SK-N-SH treated with all-trans-retinoic acid at 6 μM for 48 hours (cell line): ENCODE results near the gene DDX25.

Source experiments
- ATAC-seq: fragments of 200-7000 bp; cut with Tn5 transposase; 3 replicates; pipeline ENCODE4 v1.9.1; 2020; ENCODE audit warnings: mild to moderate bottlenecking, moderate library complexity
- ARNTL ChIP-seq: fragments of 450-650 bp; formaldehyde crosslinking; IDR thresholded peaks from 2 replicates; pipeline ENCODE4 v1.5.0; 2020; ENCODE audit warnings: low read depth, mild to moderate bottlenecking, moderate library complexity, borderline replicate concordance
- BACH2 ChIP-seq: fragments of 250-450 bp; sonication (Bioruptor Pico); IDR thresholded peaks from 2 replicates; pipeline ENCODE4 v1.9.0; 2021; ENCODE audit warnings: mild to moderate bottlenecking, borderline replicate concordance
- CSDC2 ChIP-seq: fragments of 250-450 bp; sonication (Bioruptor Pico); IDR thresholded peaks from 2 replicates; pipeline ENCODE4 v1.5.0; 2020; ENCODE audit warnings: mild to moderate bottlenecking, moderate library complexity
- ESRRG ChIP-seq: fragments of 250-450 bp; sonication (Bioruptor Pico); IDR thresholded peaks from 2 replicates; pipeline ENCODE4 v1.6.1; 2021; ENCODE audit warnings: mild to moderate bottlenecking
- OSR1 ChIP-seq: fragments of 250-450 bp; sonication (Bioruptor Pico); IDR thresholded peaks from 2 replicates; pipeline ENCODE4 v1.8.0; 2022; ENCODE audit warnings: moderate library complexity, mild to moderate bottlenecking, inconsistent platforms
- PPARA ChIP-seq: fragments of 250-450 bp; sonication (Bioruptor Pico); IDR thresholded peaks from 2 replicates; pipeline ENCODE4 v1.5.0; 2020; ENCODE audit warnings: mild to moderate bottlenecking, borderline replicate concordance
- RARB ChIP-seq: fragments of 250-450 bp; sonication (Bioruptor Pico); IDR thresholded peaks from 2 replicates; pipeline ENCODE4 v1.8.0; 2021; ENCODE audit warnings: mild to moderate bottlenecking, moderate library complexity
- SNAI2 ChIP-seq: fragments of 250-450 bp; sonication (Bioruptor Pico); IDR thresholded peaks from 2 replicates; pipeline ENCODE4 v1.5.0; 2020; ENCODE audit warnings: mild to moderate bottlenecking, moderate library complexity
- TCF4 ChIP-seq: fragments of 250-450 bp; sonication (Bioruptor Pico); IDR thresholded peaks from 2 replicates; pipeline ENCODE4 v1.8.0; 2021; ENCODE audit warnings: mild to moderate bottlenecking, moderate library complexity, borderline replicate concordance
- TOX ChIP-seq: fragments of 250-450 bp; sonication (Bioruptor Pico); IDR thresholded peaks from 2 replicates; pipeline ENCODE4 v1.8.0; 2021; ENCODE audit warnings: mild to moderate bottlenecking, moderate library complexity, borderline replicate concordance
- ZC3H10 ChIP-seq: fragments of 250-450 bp; sonication (Bioruptor Pico); IDR thresholded peaks from 2 replicates; pipeline ENCODE4 v1.5.1; 2021; ENCODE audit warnings: mild to moderate bottlenecking, moderate library complexity
- ZFP3 ChIP-seq: fragments of 250-450 bp; sonication (Bioruptor Pico); IDR thresholded peaks from 2 replicates; pipeline ENCODE4 v1.5.0; 2020; ENCODE audit warnings: mild to moderate bottlenecking, moderate library complexity
- ZFP30 ChIP-seq: fragments of 450-650 bp; formaldehyde crosslinking; IDR thresholded peaks from 2 replicates; pipeline ENCODE4 v1.5.0; 2022; ENCODE audit warnings: mild to moderate bottlenecking, moderate library complexity
- ZNF565 ChIP-seq: fragments of 450-650 bp; formaldehyde crosslinking; conservative IDR thresholded peaks from 2 replicates; pipeline ENCODE4 v1.5.0; 2020; ENCODE audit warnings: low read depth, mild to moderate bottlenecking, moderate library complexity
- ZNF70 ChIP-seq: fragments of 450-650 bp; formaldehyde crosslinking; IDR thresholded peaks from 2 replicates; pipeline ENCODE4 v1.5.0; 2020; ENCODE audit warnings: mild to moderate bottlenecking, moderate library complexity
- ZNF8 ChIP-seq: fragments of 450-650 bp; formaldehyde crosslinking; IDR thresholded peaks from 2 replicates; pipeline ENCODE4 v1.5.0; 2020; ENCODE audit warnings: mild to moderate bottlenecking, moderate library complexity
- TF ChIP-seq, protein P1 (sequence below): fragments of 250-450 bp; sonication (Bioruptor Pico); IDR thresholded peaks from 2 replicates; pipeline ENCODE4 v1.5.1; 2020; ENCODE audit warnings: low read depth, mild to moderate bottlenecking, moderate library complexity
- TF ChIP-seq, protein P2 (sequence below): fragments of 250-450 bp; sonication (Bioruptor Pico); IDR thresholded peaks from 2 replicates; pipeline ENCODE4 v1.8.0; 2021; ENCODE audit warnings: low read depth, mild to moderate bottlenecking, moderate library complexity, borderline replicate concordance
- TF ChIP-seq, protein P3 (sequence below): fragments of 250-450 bp; sonication (Bioruptor Pico); IDR thresholded peaks from 2 replicates; pipeline ENCODE4 v1.5.1; 2021; ENCODE audit warnings: mild to moderate bottlenecking, moderate library complexity
- TF ChIP-seq, protein P4 (sequence below): fragments of 250-450 bp; sonication (Bioruptor Pico); IDR thresholded peaks from 2 replicates; pipeline ENCODE4 v1.5.0; 2020; ENCODE audit warnings: mild to moderate bottlenecking, moderate library complexity

Gene DDX25

DNA sequence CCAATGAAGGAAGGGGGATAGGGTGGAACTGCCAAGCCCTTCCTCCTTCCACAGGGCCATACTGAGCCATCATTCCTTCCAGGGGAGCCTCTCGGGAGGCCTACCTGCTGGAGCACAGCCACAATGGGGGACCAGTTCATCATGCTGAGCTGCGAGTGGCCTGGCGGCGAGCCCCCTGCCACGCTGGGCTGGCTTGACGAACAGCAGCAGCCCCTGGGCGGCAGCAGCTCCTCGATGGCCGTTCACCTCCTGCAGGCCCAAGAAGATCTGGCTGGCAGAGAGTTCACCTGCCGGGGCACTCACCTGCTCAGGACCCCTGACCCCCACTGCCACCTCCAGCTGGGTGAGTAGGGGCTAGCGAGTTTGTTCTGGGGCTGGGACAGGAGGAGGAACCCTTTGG is 47.4 kb downstream of the DDX25 start:
- peak; percentile 55 for ATAC-seq
- TF ChIP-seq TCF4 (CRISPR knock-in tag) (no peak), TOX (no peak), SNAI2 (CRISPR knock-in tag) (no peak), CSDC2 (no peak), RARB (CRISPR knock-in tag) (no peak), PPARA (CRISPR knock-in tag) (no peak)
- TF ChIP-seq, protein P1, sequence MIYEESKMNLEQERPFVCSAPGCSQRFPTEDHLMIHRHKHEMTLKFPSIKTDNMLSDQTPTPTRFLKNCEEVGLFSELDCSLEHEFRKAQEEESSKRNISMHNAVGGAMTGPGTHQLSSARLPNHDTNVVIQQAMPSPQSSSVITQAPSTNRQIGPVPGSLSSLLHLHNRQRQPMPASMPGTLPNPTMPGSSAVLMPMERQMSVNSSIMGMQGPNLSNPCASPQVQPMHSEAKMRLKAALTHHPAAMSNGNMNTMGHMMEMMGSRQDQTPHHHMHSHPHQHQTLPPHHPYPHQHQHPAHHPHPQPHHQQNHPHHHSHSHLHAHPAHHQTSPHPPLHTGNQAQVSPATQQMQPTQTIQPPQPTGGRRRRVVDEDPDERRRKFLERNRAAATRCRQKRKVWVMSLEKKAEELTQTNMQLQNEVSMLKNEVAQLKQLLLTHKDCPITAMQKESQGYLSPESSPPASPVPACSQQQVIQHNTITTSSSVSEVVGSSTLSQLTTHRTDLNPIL (CRISPR knock-in tag): no peak

DNA sequence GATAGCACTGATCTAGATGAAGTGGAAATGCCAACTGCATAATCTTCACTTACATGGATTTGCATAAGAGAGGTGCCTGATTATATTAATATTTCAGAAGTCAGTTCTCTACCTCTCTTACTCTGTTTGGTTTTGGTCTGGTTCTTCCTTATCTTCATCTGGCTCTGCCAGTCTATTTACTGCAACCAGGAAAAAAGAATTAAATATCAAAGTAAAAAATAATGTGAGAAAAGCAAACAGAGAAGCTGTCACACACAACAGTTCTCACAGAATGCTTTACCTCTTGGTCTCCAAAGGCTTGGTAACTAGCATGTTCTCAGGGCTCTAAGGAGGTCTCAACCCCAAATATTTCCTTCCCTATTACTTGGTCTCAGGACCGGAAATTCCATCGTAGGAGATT is 48.3 kb downstream of the DDX25 start:
- ATAC-seq: no peak
- no peak for TF ChIP-seq OSR1
- TF ChIP-seq ZFP3 (CRISPR knock-in tag): no peak
- TF ChIP-seq, all 23 proteins: peak for 0

DNA sequence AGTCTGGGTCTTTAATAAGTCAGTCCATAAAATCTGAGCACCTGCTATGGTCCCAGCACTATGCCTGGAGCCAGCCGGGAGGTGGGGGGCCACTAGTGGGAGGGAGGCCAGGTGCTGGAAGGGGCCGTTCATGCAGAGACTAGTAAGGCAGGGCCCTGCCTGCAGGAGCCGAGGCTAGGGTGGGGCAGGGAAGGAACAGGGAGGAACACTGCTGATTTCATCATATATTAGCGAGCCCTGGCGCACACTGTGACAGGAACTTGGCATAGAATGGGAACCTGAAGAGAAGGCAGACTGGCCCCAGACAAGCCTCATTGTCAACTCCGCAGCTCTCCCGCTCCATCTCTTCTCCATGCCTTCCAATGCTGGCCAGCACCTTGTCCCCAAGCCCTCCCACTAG is 48.7 kb downstream of the DDX25 start:
- no peak for TF ChIP-seq ZNF8 (CRISPR knock-in tag)
- TF ChIP-seq ZFP30 (CRISPR knock-in tag): no peak
- ATAC-seq: peak; percentile 6; the same call in 1 of the 3 replicates

DNA sequence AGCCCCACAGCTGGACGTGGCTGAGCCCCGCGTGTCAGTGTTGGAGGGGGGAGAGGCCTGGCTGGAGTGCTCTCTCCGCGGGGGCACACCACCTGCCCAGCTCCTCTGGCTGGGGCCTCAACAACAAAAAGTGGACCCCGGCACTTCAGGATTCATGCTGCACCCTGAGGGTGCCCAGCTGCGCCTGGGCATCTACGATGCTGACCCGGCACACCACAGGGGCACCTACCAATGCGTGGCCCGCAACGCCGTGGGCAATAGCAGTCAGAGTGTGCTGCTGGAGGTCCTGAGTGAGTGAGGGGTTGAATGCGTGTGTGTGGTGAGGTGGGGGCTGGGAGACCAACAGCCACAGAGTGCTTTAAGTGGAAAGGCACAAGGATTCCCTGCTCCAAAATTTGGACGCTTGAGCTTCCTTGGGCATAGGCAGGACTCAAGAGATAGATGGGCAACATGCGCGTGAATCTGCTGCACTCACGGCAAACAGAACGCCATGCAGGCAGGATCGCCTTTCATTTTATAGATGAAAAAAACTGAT is 49.2 kb downstream of the DDX25 start:
- ATAC-seq: no peak
- TF ChIP-seq BACH2 (no peak), ESRRG (CRISPR knock-in tag) (no peak), ZNF70 (CRISPR knock-in tag) (no peak), ZNF8 (CRISPR knock-in tag) (no peak), ZFP3 (CRISPR knock-in tag) (no peak), SNAI2 (CRISPR knock-in tag) (no peak), ZC3H10 (CRISPR knock-in tag) (no peak), TOX (no peak), CSDC2 (no peak), ARNTL (CRISPR knock-in tag) (no peak), TCF4 (CRISPR knock-in tag) (no peak), PPARA (CRISPR knock-in tag) (no peak), ZNF565 (CRISPR knock-in tag) (no peak)
- TF ChIP-seq, protein P2, sequence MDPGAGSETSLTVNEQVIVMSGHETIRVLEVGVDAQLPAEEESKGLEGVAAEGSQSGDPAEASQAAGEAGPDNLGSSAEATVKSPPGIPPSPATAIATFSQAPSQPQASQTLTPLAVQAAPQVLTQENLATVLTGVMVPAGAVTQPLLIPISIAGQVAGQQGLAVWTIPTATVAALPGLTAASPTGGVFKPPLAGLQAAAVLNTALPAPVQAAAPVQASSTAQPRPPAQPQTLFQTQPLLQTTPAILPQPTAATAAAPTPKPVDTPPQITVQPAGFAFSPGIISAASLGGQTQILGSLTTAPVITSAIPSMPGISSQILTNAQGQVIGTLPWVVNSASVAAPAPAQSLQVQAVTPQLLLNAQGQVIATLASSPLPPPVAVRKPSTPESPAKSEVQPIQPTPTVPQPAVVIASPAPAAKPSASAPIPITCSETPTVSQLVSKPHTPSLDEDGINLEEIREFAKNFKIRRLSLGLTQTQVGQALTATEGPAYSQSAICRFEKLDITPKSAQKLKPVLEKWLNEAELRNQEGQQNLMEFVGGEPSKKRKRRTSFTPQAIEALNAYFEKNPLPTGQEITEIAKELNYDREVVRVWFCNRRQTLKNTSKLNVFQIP (CRISPR knock-in tag): no peak
- TF ChIP-seq, protein P3, sequence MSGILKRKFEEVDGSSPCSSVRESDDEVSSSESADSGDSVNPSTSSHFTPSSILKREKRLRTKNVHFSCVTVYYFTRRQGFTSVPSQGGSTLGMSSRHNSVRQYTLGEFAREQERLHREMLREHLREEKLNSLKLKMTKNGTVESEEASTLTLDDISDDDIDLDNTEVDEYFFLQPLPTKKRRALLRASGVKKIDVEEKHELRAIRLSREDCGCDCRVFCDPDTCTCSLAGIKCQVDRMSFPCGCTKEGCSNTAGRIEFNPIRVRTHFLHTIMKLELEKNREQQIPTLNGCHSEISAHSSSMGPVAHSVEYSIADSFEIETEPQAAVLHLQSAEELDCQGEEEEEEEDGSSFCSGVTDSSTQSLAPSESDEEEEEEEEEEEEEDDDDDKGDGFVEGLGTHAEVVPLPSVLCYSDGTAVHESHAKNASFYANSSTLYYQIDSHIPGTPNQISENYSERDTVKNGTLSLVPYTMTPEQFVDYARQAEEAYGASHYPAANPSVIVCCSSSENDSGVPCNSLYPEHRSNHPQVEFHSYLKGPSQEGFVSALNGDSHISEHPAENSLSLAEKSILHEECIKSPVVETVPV (CRISPR knock-in tag): no peak
- TF ChIP-seq, protein P4, sequence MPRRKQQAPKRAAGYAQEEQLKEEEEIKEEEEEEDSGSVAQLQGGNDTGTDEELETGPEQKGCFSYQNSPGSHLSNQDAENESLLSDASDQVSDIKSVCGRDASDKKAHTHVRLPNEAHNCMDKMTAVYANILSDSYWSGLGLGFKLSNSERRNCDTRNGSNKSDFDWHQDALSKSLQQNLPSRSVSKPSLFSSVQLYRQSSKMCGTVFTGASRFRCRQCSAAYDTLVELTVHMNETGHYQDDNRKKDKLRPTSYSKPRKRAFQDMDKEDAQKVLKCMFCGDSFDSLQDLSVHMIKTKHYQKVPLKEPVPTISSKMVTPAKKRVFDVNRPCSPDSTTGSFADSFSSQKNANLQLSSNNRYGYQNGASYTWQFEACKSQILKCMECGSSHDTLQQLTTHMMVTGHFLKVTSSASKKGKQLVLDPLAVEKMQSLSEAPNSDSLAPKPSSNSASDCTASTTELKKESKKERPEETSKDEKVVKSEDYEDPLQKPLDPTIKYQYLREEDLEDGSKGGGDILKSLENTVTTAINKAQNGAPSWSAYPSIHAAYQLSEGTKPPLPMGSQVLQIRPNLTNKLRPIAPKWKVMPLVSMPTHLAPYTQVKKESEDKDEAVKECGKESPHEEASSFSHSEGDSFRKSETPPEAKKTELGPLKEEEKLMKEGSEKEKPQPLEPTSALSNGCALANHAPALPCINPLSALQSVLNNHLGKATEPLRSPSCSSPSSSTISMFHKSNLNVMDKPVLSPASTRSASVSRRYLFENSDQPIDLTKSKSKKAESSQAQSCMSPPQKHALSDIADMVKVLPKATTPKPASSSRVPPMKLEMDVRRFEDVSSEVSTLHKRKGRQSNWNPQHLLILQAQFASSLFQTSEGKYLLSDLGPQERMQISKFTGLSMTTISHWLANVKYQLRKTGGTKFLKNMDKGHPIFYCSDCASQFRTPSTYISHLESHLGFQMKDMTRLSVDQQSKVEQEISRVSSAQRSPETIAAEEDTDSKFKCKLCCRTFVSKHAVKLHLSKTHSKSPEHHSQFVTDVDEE (CRISPR knock-in tag): no peak
- TF ChIP-seq, protein P1 (CRISPR knock-in tag): no peak
- TF ChIP-seq, all 23 proteins: peak for 0
